WTC11 (cell line): ENCODE measurements around the gene CHORDC1.
"Not testable (repeated sequence)": the region's sequence is repeated elsewhere in the genome, so short reads cannot be mapped to it uniquely, and the experiment has no call there.

Experiments
- ATF3 ChIP-seq: sonication (generic); formaldehyde crosslinking; conservative IDR thresholded peaks from 2 replicates; pipeline ENCODE4 v1.8.1; 2022; ENCODE audit warnings: mild to moderate bottlenecking, missing genetic modification reagents
- CTCF ChIP-seq: fragments of 200-600 bp; IDR thresholded peaks from 2 replicates; pipeline ENCODE4 v1.8.0; 2022; ENCODE audit warnings: antibody characterized with exemption
- SP1 ChIP-seq: sonication (generic); formaldehyde crosslinking; conservative IDR thresholded peaks from 2 replicates; pipeline ENCODE4 v1.8.1; 2022; ENCODE audit warnings: missing genetic modification reagents
- ZNF138 ChIP-seq: sonication (generic); formaldehyde crosslinking; conservative IDR thresholded peaks from 2 replicates; pipeline ENCODE4 v1.8.1; 2022; ENCODE audit warnings: mild to moderate bottlenecking, moderate library complexity, missing genetic modification reagents
- TF ChIP-seq, protein P1 (sequence below): sonication (generic); formaldehyde crosslinking; IDR thresholded peaks from 2 replicates; pipeline ENCODE4 v1.8.1; 2023; ENCODE audit warnings: mild to moderate bottlenecking, missing genetic modification reagents, moderate library complexity

GRCh38 chr11:90167704-90168103, 55.1 kb downstream of the CHORDC1 start:
- TF ChIP-seq, protein P1, sequence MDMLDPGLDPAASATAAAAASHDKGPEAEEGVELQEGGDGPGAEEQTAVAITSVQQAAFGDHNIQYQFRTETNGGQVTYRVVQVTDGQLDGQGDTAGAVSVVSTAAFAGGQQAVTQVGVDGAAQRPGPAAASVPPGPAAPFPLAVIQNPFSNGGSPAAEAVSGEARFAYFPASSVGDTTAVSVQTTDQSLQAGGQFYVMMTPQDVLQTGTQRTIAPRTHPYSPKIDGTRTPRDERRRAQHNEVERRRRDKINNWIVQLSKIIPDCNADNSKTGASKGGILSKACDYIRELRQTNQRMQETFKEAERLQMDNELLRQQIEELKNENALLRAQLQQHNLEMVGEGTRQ (CRISPR knock-in tag), result not testable (repeated sequence)
- not testable (repeated sequence) for TF ChIP-seq ATF3; SP1 (CRISPR knock-in tag); CTCF; ZNF138 (CRISPR knock-in tag)
